ENCODE data around the gene ZNF346. TPM values are rescaled to one million over a fixed set of nuclear protein-coding genes. Genes with fewer than 3 reads are reported as not detected.
"Not testable (repeated sequence)": the region's sequence is repeated elsewhere in the genome, so short reads cannot be mapped to it uniquely, and the experiment has no call there.

The ZNF346 gene
- total RNA-seq, 3 donors from 2014 or later, result 13.6 to 28.2 (median 19.2) TPM

DNA sequence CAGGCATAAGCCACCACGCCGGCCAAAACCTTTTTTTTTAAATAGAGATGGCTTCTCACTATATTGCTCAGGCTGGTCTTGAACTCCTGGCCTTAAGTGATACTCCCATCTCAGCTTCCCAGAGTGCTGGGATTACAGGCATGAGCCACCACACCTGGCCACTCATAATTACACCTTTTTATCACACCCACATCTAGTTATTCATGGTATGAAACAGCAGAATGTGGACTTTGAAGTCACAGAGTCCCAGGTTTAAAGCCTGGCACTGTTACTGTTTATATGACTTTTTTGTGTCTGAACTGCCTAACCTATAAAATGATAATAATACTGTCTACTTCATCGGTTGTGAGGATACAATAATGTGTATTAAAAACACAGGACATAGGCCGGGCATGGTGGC lies 23.1 kb downstream of the ZNF346 start:
- Histone ChIP-seq H3K27me3 (no peaks in the 10 kb centered on the region), H3K4me1 (no peaks in the 10 kb centered on the region), H3K9me3 (no peaks in the 10 kb centered on the region), H3K36me3 (no peaks in the 10 kb centered on the region), H3K4me3 (no peak overlapping the region), H3K27ac (no peak overlapping the region)
- TF ChIP-seq, protein P1, sequence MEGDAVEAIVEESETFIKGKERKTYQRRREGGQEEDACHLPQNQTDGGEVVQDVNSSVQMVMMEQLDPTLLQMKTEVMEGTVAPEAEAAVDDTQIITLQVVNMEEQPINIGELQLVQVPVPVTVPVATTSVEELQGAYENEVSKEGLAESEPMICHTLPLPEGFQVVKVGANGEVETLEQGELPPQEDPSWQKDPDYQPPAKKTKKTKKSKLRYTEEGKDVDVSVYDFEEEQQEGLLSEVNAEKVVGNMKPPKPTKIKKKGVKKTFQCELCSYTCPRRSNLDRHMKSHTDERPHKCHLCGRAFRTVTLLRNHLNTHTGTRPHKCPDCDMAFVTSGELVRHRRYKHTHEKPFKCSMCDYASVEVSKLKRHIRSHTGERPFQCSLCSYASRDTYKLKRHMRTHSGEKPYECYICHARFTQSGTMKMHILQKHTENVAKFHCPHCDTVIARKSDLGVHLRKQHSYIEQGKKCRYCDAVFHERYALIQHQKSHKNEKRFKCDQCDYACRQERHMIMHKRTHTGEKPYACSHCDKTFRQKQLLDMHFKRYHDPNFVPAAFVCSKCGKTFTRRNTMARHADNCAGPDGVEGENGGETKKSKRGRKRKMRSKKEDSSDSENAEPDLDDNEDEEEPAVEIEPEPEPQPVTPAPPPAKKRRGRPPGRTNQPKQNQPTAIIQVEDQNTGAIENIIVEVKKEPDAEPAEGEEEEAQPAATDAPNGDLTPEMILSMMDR (IDR thresholded peaks at IDR 0.05), result no peak
- TF ChIP-seq POLR2AphosphoS5 (IDR thresholded peaks at IDR 0.05) (no peak), POLR2A (IDR thresholded peaks at IDR 0.05) (no peak)
- DNase-seq (ENCODE audit: low spot score in 2 of 2), result no peak
- intact Hi-C loops (cut with DNase I; ENCODE audit: low total_unique reads), result no loop called here

DNA sequence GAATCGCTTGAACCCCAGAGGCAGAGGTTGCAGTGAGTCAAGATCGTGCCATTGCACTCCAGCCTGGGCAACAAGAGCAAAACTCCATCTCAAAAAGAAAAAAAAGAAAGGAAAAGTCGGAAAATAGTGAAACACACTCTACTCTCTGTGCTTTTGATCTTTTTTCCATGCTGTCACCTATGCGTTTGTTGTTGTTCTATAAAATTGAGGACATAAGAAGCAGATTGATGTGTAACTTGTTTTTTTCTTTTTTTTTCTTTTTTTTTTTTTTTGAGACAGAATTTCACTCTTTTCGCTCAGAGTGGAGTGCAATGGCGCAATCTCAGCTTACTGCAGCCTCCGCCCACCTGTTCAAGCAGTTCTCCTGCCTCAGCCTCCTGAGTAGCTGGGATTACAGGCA lies 26.0 kb downstream of the ZNF346 start:
- H3K9me3 ChIP-seq; H3K27ac ChIP-seq; H3K27me3 ChIP-seq; DNase-seq (ENCODE audit: low spot score in 2 of 2); intact Hi-C loops (cut with DNase I; ENCODE audit: low total_unique reads); H3K4me1 ChIP-seq; H3K4me3 ChIP-seq; H3K36me3 ChIP-seq: not testable (repeated sequence)

DNA sequence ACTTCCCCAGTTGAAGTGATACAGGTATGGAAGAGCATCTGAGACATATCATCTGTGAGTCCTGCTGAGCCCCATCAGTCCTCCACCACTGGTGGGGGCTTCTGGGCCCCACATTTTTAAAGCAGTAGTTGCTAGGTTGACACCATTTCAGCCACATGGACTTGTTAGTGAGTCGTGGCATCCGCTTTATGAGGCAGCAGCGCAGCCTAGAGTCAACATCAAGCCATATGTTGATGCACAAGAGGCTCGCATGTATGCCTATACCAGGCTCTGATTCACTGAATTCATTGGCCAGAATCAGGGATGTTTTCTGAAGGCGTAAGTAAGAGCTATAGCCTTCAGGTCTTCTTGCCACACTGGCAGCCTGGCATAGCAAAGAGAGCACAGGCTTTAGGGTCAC lies 26.8 kb downstream of the ZNF346 start:
- TF ChIP-seq, protein P1 (IDR thresholded peaks at IDR 0.05), result no peak
- TF ChIP-seq POLR2A (IDR thresholded peaks at IDR 0.05), result no peak
- TF ChIP-seq POLR2AphosphoS5 (IDR thresholded peaks at IDR 0.05), result no peak
- intact Hi-C loops (cut with DNase I; ENCODE audit: low total_unique reads), result no loop called here
- no peaks in the 10 kb centered on the region for H3K36me3 ChIP-seq

DNA sequence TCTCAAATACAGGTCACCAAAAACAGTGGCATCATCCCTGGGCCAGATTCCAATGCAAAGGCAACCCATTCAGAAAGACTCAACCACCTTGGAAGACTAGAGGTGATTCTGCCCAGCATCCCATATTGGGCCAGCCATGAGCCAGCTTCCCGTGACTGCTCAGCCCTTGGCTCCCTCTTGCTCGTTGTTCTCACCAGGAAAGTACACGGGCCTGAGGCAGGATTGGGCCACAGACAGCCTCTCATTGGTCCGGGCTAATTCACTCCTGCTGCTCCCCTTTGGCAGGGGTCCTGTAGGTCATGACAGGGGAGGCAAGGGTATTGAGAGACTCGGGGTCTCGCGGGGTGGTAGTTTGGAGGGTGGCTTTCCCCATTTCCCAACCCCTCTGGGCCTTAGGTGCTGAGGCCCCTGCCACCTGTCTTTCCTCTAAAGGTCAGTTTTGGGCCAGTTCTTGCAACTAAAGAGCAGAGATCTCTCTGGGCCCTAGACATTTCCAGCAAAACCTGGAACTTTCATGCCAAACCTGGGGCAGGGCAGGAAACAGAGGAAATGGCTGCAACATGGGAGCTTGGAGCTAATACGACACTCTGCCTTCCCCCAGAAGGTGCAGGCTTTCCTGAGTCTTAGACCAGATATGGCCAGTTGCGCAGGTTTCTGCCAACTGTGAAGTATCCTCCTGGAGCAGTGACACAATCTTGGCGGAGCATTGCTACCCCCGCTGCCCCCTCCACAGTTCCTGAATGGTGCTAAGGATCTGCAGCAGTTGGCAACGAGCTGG lies 42.2 kb downstream of the ZNF346 start:
- TF ChIP-seq POLR2AphosphoS5 (IDR thresholded peaks at IDR 0.05) (no peak), POLR2A (IDR thresholded peaks at IDR 0.05) (no peak)
- TF ChIP-seq, protein P1 (IDR thresholded peaks at IDR 0.05), result no peak
- H3K36me3 ChIP-seq, result no peaks in the 10 kb centered on the region

More for the DNA sequence above, 26.8 kb downstream of the ZNF346 start:
- Histone ChIP-seq H3K27ac (no peak overlapping the region), H3K9me3 (no peaks in the 10 kb centered on the region), H3K4me3 (no peak overlapping the region), H3K4me1 (no peaks in the 10 kb centered on the region), H3K27me3 (no peaks in the 10 kb centered on the region)
- DNase-seq (ENCODE audit: low spot score in 2 of 2), result no peak

DNA sequence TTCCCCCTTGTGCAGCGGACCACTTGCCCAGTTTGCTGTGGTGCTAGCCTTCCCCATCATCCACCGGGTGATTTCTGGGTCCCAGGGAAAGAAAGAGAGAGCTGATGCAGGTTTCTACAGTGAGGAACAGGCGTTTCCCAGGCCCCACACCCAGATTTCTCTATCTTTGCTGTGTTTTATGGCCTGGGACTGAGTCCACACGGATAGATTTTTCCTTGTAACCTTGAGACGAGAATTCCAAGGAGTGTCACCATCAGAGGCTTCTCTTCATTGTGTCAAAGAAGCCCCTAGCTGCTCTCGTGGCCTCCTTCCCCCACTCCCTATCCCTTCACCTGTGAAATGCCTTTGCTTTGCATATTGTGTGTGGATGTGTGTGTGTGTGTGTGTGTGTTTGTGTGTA lies 43.0 kb downstream of the ZNF346 start:
- TF ChIP-seq POLR2A (IDR thresholded peaks at IDR 0.05) (no peak), POLR2AphosphoS5 (IDR thresholded peaks at IDR 0.05) (no peak)
- TF ChIP-seq, protein P1 (IDR thresholded peaks at IDR 0.05), result no peak
- Histone ChIP-seq H3K4me1 (no peaks in the 10 kb centered on the region), H3K27me3 (no peaks in the 10 kb centered on the region), H3K9me3 (no peaks in the 10 kb centered on the region), H3K36me3 (no peaks in the 10 kb centered on the region), H3K4me3 (no peak overlapping the region), H3K27ac (no peak overlapping the region)
- intact Hi-C loops (cut with DNase I; ENCODE audit: low total_unique reads), result no loop called here
- no peak for DNase-seq (ENCODE audit: low spot score in 2 of 2)

More for the DNA sequence above, 42.2 kb downstream of the ZNF346 start:
- intact Hi-C loops (cut with DNase I; ENCODE audit: low total_unique reads), result loop anchor here (5.0 kb wide), 1 partner anchor 1587 kb away; the partner anchor contains the start of gene SFXN1
- no peaks in the 10 kb centered on the region for H3K9me3 ChIP-seq
- H3K4me3 ChIP-seq, result no peak overlapping the region
- no peaks in the 10 kb centered on the region for H3K27me3 ChIP-seq
- no peak for DNase-seq (ENCODE audit: low spot score in 2 of 2)
- H3K27ac ChIP-seq, result no peak overlapping the region
- no peaks in the 10 kb centered on the region for H3K4me1 ChIP-seq

Data from breast epithelium (tissue), 4 donors.